B cell (primary cell): ENCODE results near the gene UTRN. TPM values are rescaled to one million over a fixed set of nuclear protein-coding genes. Genes with fewer than 3 reads are reported as not detected.

ENCODE experiments used
- ATAC-seq: fragments of 200-7000 bp; cut with Tn5 transposase; one replicate; pipeline ENCODE4 v1.10.0; 2021; ENCODE audit warnings: low read depth, mild to moderate bottlenecking, moderate number of reproducible peaks, moderate library complexity
- CTCF ChIA-PET: fragments of 350-600 bp; sonication (Branson Sonifier 250); formaldehyde crosslinking; loops from one replicate; lab custom pipeline; 2021; ENCODE audit warnings: antibody characterized with exemption, inconsistent platforms; lab: Charles Lee
- POLR2A ChIA-PET: fragments of 350-600 bp; sonication (Branson Sonifier 250); formaldehyde crosslinking; loops from one replicate; lab custom pipeline; 2021; ENCODE audit warnings: antibody characterized with exemption; lab: Charles Lee
- DNase-seq: peaks from one replicate; pipeline ENCODE4 v3.0.0; 2013
- H2AFZ ChIP-seq: 2 replicates; pipeline ENCODE4 v1.6.1; 2012; ENCODE audit warnings: mild to moderate bottlenecking, low read depth, low read length; ENCODE audit not compliant: insufficient read depth, poor library complexity, severe bottlenecking
- H3K27ac ChIP-seq, 2 donors: 1 replicate in 1 of 2; 2 replicates in 1 of 2; pipeline ENCODE4 v1.5.1; 2012 to 2013; ENCODE audit warnings: low read length in 2 of 2, mild to moderate bottlenecking in 2 of 2, moderate library complexity in 1 of 2
- H3K27me3 ChIP-seq, 4 experiments: fragments of 200-600 bp in 1 of 4; sonication (generic) in 1 of 4; replicated peaks in 1 of 4; 1 replicate in 2 of 4; 2 replicates in 2 of 4; pipeline versions ENCODE4 v1.6.1 to v1.7.0; 2013 to 2016; ENCODE audit warnings: low read length in 3 of 4, mild to moderate bottlenecking in 2 of 4, mixed read lengths in 1 of 4, moderate library complexity in 1 of 4; ENCODE audit not compliant: insufficient read depth in 4 of 4, control insufficient read depth in 3 of 4; ENCODE audit errors: control extremely low read depth in 1 of 4
- H3K36me3 ChIP-seq, 2 experiments: replicated peaks in 1 of 2; 1 replicate in 1 of 2; 2 replicates in 1 of 2; pipeline versions ENCODE4 v1.6.1 to v1.7.1; 2013; ENCODE audit warnings: low read length in 1 of 2; ENCODE audit not compliant: insufficient read depth in 2 of 2, control insufficient read depth in 1 of 2; ENCODE audit errors: control extremely low read depth in 1 of 2, extremely low read depth in 1 of 2
- H3K4me1 ChIP-seq, 2 donors: fragments of 200-600 bp in 1 of 2; sonication (generic) in 1 of 2; 1 replicate in 1 of 2; 2 replicates in 1 of 2; pipeline versions ENCODE4 v1.5.1 to v1.6.1; 2013 to 2017; ENCODE audit warnings: low read length in 2 of 2; ENCODE audit not compliant: control insufficient read depth in 2 of 2, insufficient read depth in 2 of 2
- H3K4me2 ChIP-seq: replicated peaks from 2 replicates; pipeline ENCODE3; 2012; ENCODE audit warnings: mild to moderate bottlenecking, low read depth, low read length; ENCODE audit not compliant: poor library complexity, severe bottlenecking
- H3K4me3 ChIP-seq, 5 experiments: fragments of 200-600 bp in 1 of 5; sonication (generic) in 1 of 5; 1 replicate in 3 of 5; 2 replicates in 2 of 5; pipeline versions ENCODE4 v1.5.1 to v1.7.0; 2011 to 2016; ENCODE audit warnings: low read length in 4 of 5, mild to moderate bottlenecking in 4 of 5, low read depth in 2 of 5, control low read depth in 1 of 5, moderate library complexity in 1 of 5; ENCODE audit not compliant: insufficient read depth in 1 of 5; ENCODE audit errors: control extremely low read depth in 1 of 5, extremely low read depth in 1 of 5
- H3K79me2 ChIP-seq: fragments of 200-600 bp; sonication (generic); one replicate; pipeline ENCODE4 v1.6.0; 2016; ENCODE audit warnings: low read length; ENCODE audit not compliant: control insufficient read depth, insufficient read depth
- H3K9ac ChIP-seq: fragments of 200-600 bp; sonication (generic); 2 replicates; pipeline ENCODE4 v1.6.1; 2017; ENCODE audit warnings: mild to moderate bottlenecking, low read length, moderate library complexity
- H3K9me3 ChIP-seq, 3 donors: one replicate each; pipeline versions ENCODE4 v1.6.1 to v1.7.1; 2013; ENCODE audit warnings: low read length in 2 of 3; ENCODE audit not compliant: control insufficient read depth in 2 of 3, insufficient read depth in 1 of 3; ENCODE audit errors: control extremely low read depth in 1 of 3
- H4K20me1 ChIP-seq: 2 replicates; pipeline ENCODE4 v1.6.0; 2012; ENCODE audit warnings: mild to moderate bottlenecking, low read length; ENCODE audit not compliant: insufficient read depth, control insufficient read depth, poor library complexity, severe bottlenecking
- H3K27ac Mint-ChIP-seq: one replicate; pipeline ENCODE4 v1.8.0; 2021; ENCODE audit warnings: mixed read lengths
- H3K27me3 Mint-ChIP-seq: one replicate; pipeline ENCODE4 v1.8.0; 2021; ENCODE audit warnings: mixed read lengths
- H3K4me1 Mint-ChIP-seq: one replicate; pipeline ENCODE4 v1.8.0; 2021; ENCODE audit warnings: mixed read lengths
- H3K4me3 Mint-ChIP-seq: one replicate; pipeline ENCODE4 v1.8.0; 2021; ENCODE audit warnings: mixed read lengths
- H3K9me3 Mint-ChIP-seq: one replicate; pipeline ENCODE4 v1.8.0; 2022; ENCODE audit warnings: mixed read lengths; ENCODE audit not compliant: insufficient read depth
- EZH2 ChIP-seq: IDR thresholded peaks from 2 replicates; pipeline ENCODE4 v1.6.1; 2012; ENCODE audit warnings: borderline replicate concordance, low read depth, mild to moderate bottlenecking, moderate library complexity, low read length; ENCODE audit not compliant: insufficient read depth, poor library complexity, severe bottlenecking
- WGBS: methylation state at CpG from one replicate; pipeline ENCODE4 v1.1.5; 2013; ENCODE audit warnings: missing lambda C conversion rate; ENCODE audit not compliant: insufficient coverage; 5-methylcytosine and 5-hydroxymethylcytosine counted together
- intact Hi-C: fragments of 100-400 bp; cut with micrococcal nuclease; formaldehyde crosslinking; loops from one replicate; pipeline ENCODE4 v1.10.0; 2022
- polyA plus RNA-seq: library from polyadenylated mRNA; depleted of rRNA; stranded (reverse); fragments of >200 nt; gene quantifications from 2 replicates; pipeline ENCODE4 v1.2.3, GENCODE V29; 2012
- total RNA-seq, 2 donors: library from RNA; stranded (reverse); fragments of 120-200 nt in 1 of 2; gene quantifications; 1 replicate in 1 of 2; 2 replicates in 1 of 2; pipeline versions ENCODE4 v1.2.3 to v1.2.4, GENCODE V29; 2013 to 2022
- TF ChIP-seq, protein P1 (sequence below): fragments of 200-600 bp; IDR thresholded peaks from one replicate; pipeline ENCODE4 v1.8.0; 2022; ENCODE audit warnings: antibody characterized with exemption, mild to moderate bottlenecking

UTRN gene
- total and polyA plus RNA-seq, 2 donors (not counting 1 experiment from before 2014, with no cell fraction given) = 40.0 to 224 TPM

DNA sequence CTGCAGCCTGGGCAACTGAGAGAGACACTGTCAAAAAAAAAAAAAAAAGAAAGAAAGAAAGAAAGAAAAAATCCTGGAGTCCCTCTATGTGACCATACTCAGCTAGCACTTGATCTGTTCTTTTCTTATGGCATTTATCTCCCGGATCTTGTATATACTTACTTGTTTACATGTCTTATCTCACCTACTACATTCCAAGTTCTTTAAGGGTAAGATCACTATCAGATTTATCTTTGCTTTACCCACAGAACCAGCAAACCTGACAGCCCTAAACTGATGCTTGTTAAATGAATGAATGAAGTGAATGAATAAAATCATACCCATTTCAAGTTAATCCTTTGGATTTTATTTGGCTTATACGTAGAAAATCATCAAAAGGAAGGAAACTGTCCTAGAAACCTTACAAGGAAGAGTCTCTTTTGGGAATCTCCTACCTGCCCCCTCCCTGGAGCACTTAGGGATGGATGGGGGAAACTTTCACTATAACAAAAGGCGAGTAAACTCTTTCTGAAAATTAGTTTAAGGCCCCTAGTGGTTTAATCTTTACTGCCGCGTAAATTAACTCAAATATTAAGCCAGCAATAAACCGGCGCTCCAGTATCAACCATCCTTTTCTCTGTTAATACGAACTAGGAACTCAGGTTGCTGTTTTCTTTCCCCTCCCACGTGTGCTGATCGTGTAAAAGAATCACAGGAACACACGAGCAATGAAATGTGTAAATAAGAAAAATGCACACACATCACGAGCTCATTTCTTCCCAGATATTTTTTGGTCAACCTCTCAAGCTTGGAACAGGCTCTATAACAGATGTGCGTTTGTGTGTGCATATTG, 1.3 kb upstream of the UTRN start:
- Histone ChIP-seq H3K9ac (peak overlapping the region; percentile 89), H4K20me1 (no peaks in the 10 kb centered on the region), H3K36me3 (no peaks in the 10 kb centered on the region), H3K4me3 (peak overlapping the region; percentile 71 to 90 (median 72)), H3K4me2 (peak overlapping the region; percentile 100), H2AFZ (peak overlapping the region; percentile 90), H3K27ac (no peak overlapping the region), H3K4me1 (peaks cover 20% of the 10 kb centered on the region in 2 donors), H3K9me3 (no peaks in the 10 kb centered on the region), H3K27me3 (peaks cover 0 to 24% (median 9%) of the 10 kb centered on the region in 4 experiments), H3K79me2 (no peaks in the 10 kb centered on the region)
- Mint-ChIP-seq H3K4me1 (peaks cover 21% of the 10 kb centered on the region), H3K27ac (no peak overlapping the region), H3K4me3 (peak overlapping the region; percentile 97), H3K27me3 (peaks cover 21% of the 10 kb centered on the region), H3K9me3 (no peaks in the 10 kb centered on the region)
- no peak for ATAC-seq
- no peak for TF ChIP-seq EZH2
- TF ChIP-seq, protein P1, sequence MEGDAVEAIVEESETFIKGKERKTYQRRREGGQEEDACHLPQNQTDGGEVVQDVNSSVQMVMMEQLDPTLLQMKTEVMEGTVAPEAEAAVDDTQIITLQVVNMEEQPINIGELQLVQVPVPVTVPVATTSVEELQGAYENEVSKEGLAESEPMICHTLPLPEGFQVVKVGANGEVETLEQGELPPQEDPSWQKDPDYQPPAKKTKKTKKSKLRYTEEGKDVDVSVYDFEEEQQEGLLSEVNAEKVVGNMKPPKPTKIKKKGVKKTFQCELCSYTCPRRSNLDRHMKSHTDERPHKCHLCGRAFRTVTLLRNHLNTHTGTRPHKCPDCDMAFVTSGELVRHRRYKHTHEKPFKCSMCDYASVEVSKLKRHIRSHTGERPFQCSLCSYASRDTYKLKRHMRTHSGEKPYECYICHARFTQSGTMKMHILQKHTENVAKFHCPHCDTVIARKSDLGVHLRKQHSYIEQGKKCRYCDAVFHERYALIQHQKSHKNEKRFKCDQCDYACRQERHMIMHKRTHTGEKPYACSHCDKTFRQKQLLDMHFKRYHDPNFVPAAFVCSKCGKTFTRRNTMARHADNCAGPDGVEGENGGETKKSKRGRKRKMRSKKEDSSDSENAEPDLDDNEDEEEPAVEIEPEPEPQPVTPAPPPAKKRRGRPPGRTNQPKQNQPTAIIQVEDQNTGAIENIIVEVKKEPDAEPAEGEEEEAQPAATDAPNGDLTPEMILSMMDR = no peak
- intact Hi-C loops = loop anchor here (1.0 to 10.0 kb wide), 5 partner anchors 17 to 201 kb away; no protein-coding TSS in a partner anchor
- DNase-seq = peak; percentile 34
- ChIA-PET CTCF (interaction anchor here (0.6 to 0.7 kb wide), 2 partner anchors 33 to 66 kb away, joined by 3 to 5 read pairs; no protein-coding TSS in a partner anchor), POLR2A (no interaction called here)
- WGBS = 0% methylated on average over 4 of the region's 13 CpGs

DNA sequence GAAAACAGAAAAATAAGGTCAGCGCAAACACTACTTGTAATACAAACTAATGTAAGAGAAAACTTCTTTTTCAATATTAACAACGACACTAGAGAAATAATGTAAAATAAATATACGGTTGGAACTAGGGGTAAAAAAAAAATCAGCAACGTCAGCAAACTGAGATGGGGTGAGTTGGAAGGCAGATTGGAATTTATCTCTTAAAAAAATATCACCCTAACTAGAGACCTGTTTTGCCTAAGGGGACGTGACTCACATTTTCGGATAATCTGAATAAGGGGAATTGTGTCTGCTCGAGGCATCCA, 705 bp upstream of the UTRN start:
- peak overlapping the region; percentile 89 for H3K9ac ChIP-seq
- peak overlapping the region; percentile 71 to 90 (median 72) for H3K4me3 ChIP-seq
- Mint-ChIP-seq H3K27me3 (peaks cover 21% of the 10 kb centered on the region), H3K4me3 (peak overlapping the region; percentile 97), H3K27ac (no peak overlapping the region), H3K4me1 (peaks cover 21% of the 10 kb centered on the region), H3K9me3 (no peaks in the 10 kb centered on the region)
- 0% methylated on average over 3 of the region's 7 CpGs for WGBS
- ChIA-PET CTCF (no interaction called here), POLR2A (no interaction called here)
- H3K27me3 ChIP-seq = peaks cover 0 to 23% (median 8%) of the 10 kb centered on the region in 4 experiments
- H2AFZ ChIP-seq = peak overlapping the region; percentile 90
- H3K4me1 ChIP-seq = peaks cover 20% of the 10 kb centered on the region in 2 donors
- ATAC-seq = no peak
- H3K4me2 ChIP-seq = peak overlapping the region; percentile 100
- DNase-seq = no peak
- no peak for TF ChIP-seq EZH2
- TF ChIP-seq, protein P1 = no peak
- no peaks in the 10 kb centered on the region for H3K79me2 ChIP-seq
- intact Hi-C loops = loop anchor here (1.0 to 10.0 kb wide), 5 partner anchors 18 to 200 kb away; no protein-coding TSS in a partner anchor
- no peaks in the 10 kb centered on the region for H3K9me3 ChIP-seq
- no peak overlapping the region for H3K27ac ChIP-seq
- H3K36me3 ChIP-seq = no peaks in the 10 kb centered on the region
- no peaks in the 10 kb centered on the region for H4K20me1 ChIP-seq
